HEK293 (cell line): ENCODE data around the gene LFNG.

Experiments
- CTCF ChIA-PET: fragments of 350-600 bp; formaldehyde crosslinking; extraction: SDS; loops from one replicate; lab custom pipeline; 2021; ENCODE audit warnings: antibody characterized with exemption; lab: Yijun Ruan, JAX
- POLR2A ChIA-PET: fragments of 300-600 bp; formaldehyde crosslinking; extraction: SDS; loops from one replicate; lab custom pipeline; 2020; ENCODE audit warnings: antibody characterized with exemption, inconsistent platforms; lab: Yijun Ruan, JAX
- H3K27ac ChIP-seq: fragments of 200-500 bp; sonication (Bioruptor generic); 2 replicates; pipeline ENCODE4 v1.5.1; 2014; ENCODE audit warnings: low read depth, low read length, control low read depth, inconsistent platforms; ENCODE audit errors: extremely low read depth
- H3K36me3 ChIP-seq, 2 experiments: fragments of 200-500 bp in 1 of 2; sonication (Bioruptor generic) in 1 of 2; 1 replicate in 1 of 2; 2 replicates in 1 of 2; pipeline ENCODE4 v1.5.1; 2014 to 2017; ENCODE audit warnings: inconsistent platforms in 2 of 2, low read length in 2 of 2; ENCODE audit not compliant: control insufficient read depth in 2 of 2, insufficient read depth in 1 of 2
- H3K4me1 ChIP-seq: fragments of 200-500 bp; sonication (Bioruptor generic); 2 replicates; pipeline ENCODE4 v1.5.1; 2014; ENCODE audit warnings: mild to moderate bottlenecking, low read length, inconsistent platforms; ENCODE audit not compliant: control insufficient read depth, insufficient read depth
- H3K4me3 ChIP-seq: 2 replicates; pipeline ENCODE4 v1.5.1; 2011; ENCODE audit warnings: low read depth, mild to moderate bottlenecking, control low read depth, low read length, moderate library complexity
- H3K9me3 ChIP-seq: fragments of 200-500 bp; sonication (Bioruptor generic); 2 replicates; pipeline ENCODE4 v1.5.1; 2014; ENCODE audit warnings: low read depth, low read length, inconsistent platforms; ENCODE audit not compliant: control insufficient read depth, insufficient read depth
- GLI2 ChIP-seq: fragments of 450-650 bp; formaldehyde crosslinking; IDR thresholded peaks from 2 replicates; pipeline ENCODE4; 2017; ENCODE audit warnings: missing biosample characterization, missing genetic modification characterization, low read depth, borderline replicate concordance
- PRDM1 ChIP-seq: fragments of 450-650 bp; formaldehyde crosslinking; IDR thresholded peaks from 2 replicates; pipeline ENCODE4; 2016; ENCODE audit warnings: missing biosample characterization, missing genetic modification characterization
- TCF7L2 ChIP-seq: IDR thresholded peaks from 2 replicates; pipeline ENCODE4 v1.6.1; 2011; ENCODE audit warnings: low read depth, mild to moderate bottlenecking, inconsistent platforms, low read length, moderate library complexity, borderline replicate concordance
- ZNF132 ChIP-seq: fragments of 450-650 bp; formaldehyde crosslinking; IDR thresholded peaks from 2 replicates; pipeline ENCODE4 v1.5.1; 2017; ENCODE audit warnings: missing biosample characterization, missing genetic modification characterization, borderline replicate concordance
- ZNF157 ChIP-seq: fragments of 450-650 bp; formaldehyde crosslinking; IDR thresholded peaks from 2 replicates; pipeline ENCODE4 v1.5.1; 2016; ENCODE audit warnings: missing biosample characterization, missing genetic modification characterization
- ZNF174 ChIP-seq: fragments of 450-650 bp; formaldehyde crosslinking; IDR thresholded peaks from 2 replicates; pipeline ENCODE4 v1.5.0; 2017; ENCODE audit warnings: missing biosample characterization, mild to moderate bottlenecking, missing genetic modification characterization
- ZNF214 ChIP-seq: fragments of 450-650 bp; formaldehyde crosslinking; IDR thresholded peaks from 2 replicates; pipeline ENCODE4 v1.5.1; 2017; ENCODE audit warnings: missing biosample characterization, mild to moderate bottlenecking, missing genetic modification characterization, borderline replicate concordance
- ZNF24 ChIP-seq: fragments of 450-650 bp; formaldehyde crosslinking; IDR thresholded peaks from 2 replicates; pipeline ENCODE4 v1.5.1; 2016; ENCODE audit warnings: missing biosample characterization, missing genetic modification characterization
- ZNF335 ChIP-seq: fragments of 450-650 bp; formaldehyde crosslinking; conservative IDR thresholded peaks from 2 replicates; pipeline ENCODE4 v1.5.1; 2016; ENCODE audit warnings: missing biosample characterization, missing genetic modification characterization
- ZNF366 ChIP-seq: fragments of 450-650 bp; formaldehyde crosslinking; conservative IDR thresholded peaks from 2 replicates; pipeline ENCODE4 v1.5.1; 2016; ENCODE audit warnings: missing biosample characterization, missing genetic modification characterization
- ZNF473 ChIP-seq: fragments of 450-650 bp; formaldehyde crosslinking; IDR thresholded peaks from 2 replicates; pipeline ENCODE4 v1.5.1; 2017; ENCODE audit warnings: missing biosample characterization, missing genetic modification characterization
- ZNF514 ChIP-seq: fragments of 450-650 bp; formaldehyde crosslinking; IDR thresholded peaks from 2 replicates; pipeline ENCODE4 v1.5.1; 2016; ENCODE audit warnings: missing biosample characterization, missing genetic modification characterization
- ZNF629 ChIP-seq: fragments of 450-650 bp; formaldehyde crosslinking; IDR thresholded peaks from 2 replicates; pipeline ENCODE4 v1.5.1; 2017; ENCODE audit warnings: missing biosample characterization, missing genetic modification characterization
- ZSCAN16 ChIP-seq: fragments of 450-650 bp; formaldehyde crosslinking; IDR thresholded peaks from 2 replicates; pipeline ENCODE4 v1.5.1; 2016; ENCODE audit warnings: missing biosample characterization, missing genetic modification characterization
- ZSCAN23 ChIP-seq: fragments of 450-650 bp; formaldehyde crosslinking; IDR thresholded peaks from 2 replicates; pipeline ENCODE4 v1.5.1; 2016; ENCODE audit warnings: missing biosample characterization, missing genetic modification characterization
- TF ChIP-seq, protein P1 (sequence below): fragments of 450-650 bp; formaldehyde crosslinking; IDR thresholded peaks from 2 replicates; pipeline ENCODE4 v1.5.1; 2017; ENCODE audit warnings: missing biosample characterization, missing genetic modification characterization
- TF ChIP-seq, protein P2 (sequence below): fragments of 450-650 bp; formaldehyde crosslinking; IDR thresholded peaks from 2 replicates; pipeline ENCODE4 v1.5.1; 2016; ENCODE audit warnings: missing biosample characterization, missing genetic modification characterization
- TF ChIP-seq, protein P3 (sequence below): fragments of 450-650 bp; IDR thresholded peaks from 2 replicates; pipeline ENCODE4 v1.5.1; 2018; ENCODE audit warnings: missing biosample characterization, missing genetic modification characterization

The LFNG gene

DNA sequence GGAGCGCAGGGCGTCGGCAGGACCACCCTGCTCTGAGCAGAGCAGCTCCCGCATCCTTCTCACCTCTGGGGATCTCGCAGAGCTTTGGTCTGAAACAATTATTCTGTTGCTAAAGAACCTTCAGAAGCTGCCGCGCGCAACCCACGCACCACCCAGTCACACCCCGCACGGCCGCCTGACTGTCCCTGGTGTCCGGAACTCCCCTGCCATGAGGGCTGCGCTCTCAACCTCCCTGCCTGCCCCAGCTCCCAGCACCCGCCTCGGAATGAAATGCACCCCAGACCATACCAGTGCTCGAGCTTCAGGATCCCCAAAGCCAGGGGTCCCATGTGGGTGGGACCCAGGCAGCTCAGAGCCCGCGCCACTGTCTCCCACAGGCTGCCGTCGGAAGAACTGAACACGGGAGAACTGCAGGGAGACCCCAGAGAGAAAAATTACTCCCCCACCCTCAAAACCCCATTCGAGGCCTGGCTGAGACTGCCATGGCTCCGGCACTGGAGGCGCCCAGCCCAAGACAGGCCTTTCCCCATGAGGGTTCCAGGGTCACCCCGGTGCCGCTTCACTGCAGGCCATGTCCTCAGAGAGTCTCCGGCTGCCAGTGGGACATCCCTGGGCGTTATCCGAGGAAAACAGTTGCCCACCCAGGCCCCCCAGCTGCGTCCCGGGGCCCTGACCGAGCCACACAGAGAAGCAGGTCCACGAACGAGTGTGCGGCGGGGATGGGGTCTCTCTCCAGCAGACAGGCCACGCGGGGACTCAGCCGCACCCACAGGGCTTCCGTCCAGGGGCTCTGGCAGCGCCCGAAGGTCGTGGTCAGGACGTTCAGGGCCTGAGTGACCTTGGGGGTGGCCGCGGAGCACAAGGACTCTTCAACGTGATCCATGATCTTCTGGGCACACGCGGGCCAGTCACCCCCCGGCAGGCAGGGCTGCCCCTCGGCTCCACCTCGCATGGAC, 23.6 kb downstream of the LFNG start (continued):
- TF ChIP-seq ZNF24 (tag by site-specific recombination): no peak
- no peak for TF ChIP-seq ZNF157 (tag by site-specific recombination)
- no peak for TF ChIP-seq PRDM1 (tag by site-specific recombination)
- TF ChIP-seq ZSCAN23 (tag by site-specific recombination): no peak
- no peak for TF ChIP-seq ZNF335
- no peak for TF ChIP-seq GLI2 (tag by site-specific recombination)

DNA sequence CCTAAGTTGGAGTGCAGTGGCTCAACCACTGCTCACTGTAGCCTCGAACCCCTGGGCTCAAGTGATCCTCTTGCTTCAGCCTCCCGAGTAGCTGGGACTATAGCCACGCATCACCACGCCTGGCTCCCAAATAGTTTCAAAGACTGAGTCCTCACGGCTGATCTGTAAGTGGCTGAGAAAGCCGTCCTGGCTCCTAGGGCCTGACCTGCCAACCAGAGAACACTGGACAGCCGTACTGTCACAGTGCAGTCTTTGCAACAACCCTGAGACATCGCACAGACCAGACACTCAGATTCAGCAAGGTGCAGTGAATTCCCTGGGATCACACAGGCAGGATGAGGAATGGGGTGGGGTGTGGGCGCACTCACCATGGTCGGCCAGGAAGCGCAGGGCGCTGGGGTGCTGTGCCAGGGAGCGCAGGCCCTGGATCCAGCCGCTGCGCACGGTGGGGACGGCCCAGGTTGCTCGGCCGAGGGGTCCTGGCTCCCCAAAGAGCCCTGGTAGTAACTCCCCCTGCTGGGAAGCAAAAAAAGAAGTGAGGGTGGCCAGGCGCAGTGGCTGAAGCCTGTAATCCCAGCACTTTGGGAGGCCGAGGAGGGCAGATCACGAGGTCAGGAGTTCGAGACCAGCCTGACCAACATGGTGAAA, 25.1 kb downstream of the LFNG start:
- Histone ChIP-seq H3K36me3 (peaks cover 28 to 74% of the 10 kb centered on the region in 2 experiments), H3K27ac (no peak overlapping the region), H3K4me3 (no peak overlapping the region), H3K9me3 (no peaks in the 10 kb centered on the region), H3K4me1 (no peaks in the 10 kb centered on the region)
- TF ChIP-seq ZNF214 (no peak), TCF7L2 (no peak), ZSCAN16 (tag by site-specific recombination) (no peak), ZNF174 (no peak), ZNF366 (tag by site-specific recombination) (no peak), ZNF514 (tag by site-specific recombination) (no peak), ZNF132 (tag by site-specific recombination) (no peak), ZNF473 (tag by site-specific recombination) (no peak)
- TF ChIP-seq, protein P1, sequence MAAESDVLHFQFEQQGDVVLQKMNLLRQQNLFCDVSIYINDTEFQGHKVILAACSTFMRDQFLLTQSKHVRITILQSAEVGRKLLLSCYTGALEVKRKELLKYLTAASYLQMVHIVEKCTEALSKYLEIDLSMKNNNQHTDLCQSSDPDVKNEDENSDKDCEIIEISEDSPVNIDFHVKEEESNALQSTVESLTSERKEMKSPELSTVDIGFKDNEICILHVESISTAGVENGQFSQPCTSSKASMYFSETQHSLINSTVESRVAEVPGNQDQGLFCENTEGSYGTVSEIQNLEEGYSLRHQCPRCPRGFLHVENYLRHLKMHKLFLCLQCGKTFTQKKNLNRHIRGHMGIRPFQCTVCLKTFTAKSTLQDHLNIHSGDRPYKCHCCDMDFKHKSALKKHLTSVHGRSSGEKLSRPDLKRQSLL (tag by site-specific recombination): no peak
- TF ChIP-seq, protein P2, sequence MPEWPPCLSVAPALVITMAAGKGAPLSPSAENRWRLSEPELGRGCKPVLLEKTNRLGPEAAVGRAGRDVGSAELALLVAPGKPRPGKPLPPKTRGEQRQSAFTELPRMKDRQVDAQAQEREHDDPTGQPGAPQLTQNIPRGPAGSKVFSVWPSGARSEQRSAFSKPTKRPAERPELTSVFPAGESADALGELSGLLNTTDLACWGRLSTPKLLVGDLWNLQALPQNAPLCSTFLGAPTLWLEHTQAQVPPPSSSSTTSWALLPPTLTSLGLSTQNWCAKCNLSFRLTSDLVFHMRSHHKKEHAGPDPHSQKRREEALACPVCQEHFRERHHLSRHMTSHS: no peak
- CTCF ChIA-PET: no interaction called here
- POLR2A ChIA-PET: no interaction called here

DNA sequence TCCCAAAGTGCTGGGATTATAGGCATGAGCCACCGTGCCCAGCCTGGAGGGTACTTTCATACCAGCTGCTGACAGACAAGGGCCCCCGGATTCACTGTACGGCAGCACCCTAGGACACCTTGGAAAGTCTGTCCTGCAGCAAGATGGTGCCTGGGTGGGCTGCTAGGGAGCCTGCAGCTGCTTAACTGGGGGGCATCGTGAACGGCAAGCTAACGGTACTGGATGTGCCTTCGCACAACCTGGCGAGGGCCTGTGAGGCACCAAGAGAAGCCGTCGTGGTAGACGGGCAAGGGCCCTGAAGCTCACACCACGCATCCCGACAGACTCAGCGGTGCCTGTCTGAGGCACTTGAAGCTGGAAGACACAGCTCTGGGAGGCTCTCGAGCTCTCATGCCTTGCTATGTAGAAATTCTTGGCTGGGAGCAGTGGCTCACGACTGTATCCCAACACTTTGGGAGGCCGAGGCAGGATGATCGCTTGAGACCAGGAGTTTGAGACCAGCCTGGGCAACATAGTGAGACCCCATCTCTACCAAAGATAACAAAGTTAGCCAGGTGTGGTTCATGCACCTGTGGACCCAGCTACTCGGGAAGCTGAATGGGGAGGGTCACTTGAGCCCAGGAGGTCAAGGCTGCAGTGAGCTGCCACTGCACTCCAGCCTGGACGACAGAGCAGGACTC, 26.3 kb downstream of the LFNG start:
- TF ChIP-seq, protein P3, sequence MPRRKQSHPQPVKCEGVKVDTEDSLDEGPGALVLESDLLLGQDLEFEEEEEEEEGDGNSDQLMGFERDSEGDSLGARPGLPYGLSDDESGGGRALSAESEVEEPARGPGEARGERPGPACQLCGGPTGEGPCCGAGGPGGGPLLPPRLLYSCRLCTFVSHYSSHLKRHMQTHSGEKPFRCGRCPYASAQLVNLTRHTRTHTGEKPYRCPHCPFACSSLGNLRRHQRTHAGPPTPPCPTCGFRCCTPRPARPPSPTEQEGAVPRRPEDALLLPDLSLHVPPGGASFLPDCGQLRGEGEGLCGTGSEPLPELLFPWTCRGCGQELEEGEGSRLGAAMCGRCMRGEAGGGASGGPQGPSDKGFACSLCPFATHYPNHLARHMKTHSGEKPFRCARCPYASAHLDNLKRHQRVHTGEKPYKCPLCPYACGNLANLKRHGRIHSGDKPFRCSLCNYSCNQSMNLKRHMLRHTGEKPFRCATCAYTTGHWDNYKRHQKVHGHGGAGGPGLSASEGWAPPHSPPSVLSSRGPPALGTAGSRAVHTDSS (tag by site-specific recombination): no peak
- no peak for TF ChIP-seq ZNF629 (tag by site-specific recombination)
- no peak overlapping the region for H3K27ac ChIP-seq

More for the DNA sequence above, 26.3 kb downstream of the LFNG start:
- Histone ChIP-seq H3K36me3 (peaks cover 37 to 72% of the 10 kb centered on the region in 2 experiments), H3K4me3 (no peak overlapping the region), H3K9me3 (no peaks in the 10 kb centered on the region), H3K4me1 (no peaks in the 10 kb centered on the region)
- POLR2A ChIA-PET: interaction anchor here (0.7 kb wide), 1 partner anchor 10 kb away, joined by 11 read pairs; the partner anchor contains the start of gene BRAT1
- CTCF ChIA-PET: no interaction called here
